Measurements from ENCODE around the gene H2BK1.

GRCh38 chr7:151257990-151258389 lies 47.7 kb upstream of the H2BK1 start:
- TF ChIP-seq CTCF (IDR thresholded peaks at IDR 0.05) (no peak), POLR2A (IDR thresholded peaks at IDR 0.05) (no peak)
